Muscle layer of duodenum (tissue), 2 donors: Measurements from ENCODE around the gene CDAN1.
"Not testable (repeated sequence)": the region's sequence is repeated elsewhere in the genome, so short reads cannot be mapped to it uniquely, and the experiment has no call there.

Source experiments
- H3K27ac ChIP-seq: one replicate; pipeline ENCODE4 v1.7.0; 2013; ENCODE audit warnings: mild to moderate bottlenecking, low read length
- H3K27me3 ChIP-seq: one replicate; pipeline ENCODE4 v1.7.0; 2013; ENCODE audit warnings: low read depth, mild to moderate bottlenecking, control low read depth, low read length
- H3K36me3 ChIP-seq, 2 donors: one replicate each; pipeline ENCODE4 v1.7.0; 2013; ENCODE audit warnings: low read length in 2 of 2, control low read depth in 1 of 2, mild to moderate bottlenecking in 1 of 2; ENCODE audit not compliant: insufficient read depth in 2 of 2, control insufficient read depth in 1 of 2
- H3K4me1 ChIP-seq, 2 donors: one replicate each; pipeline ENCODE4 v1.7.0; 2013; ENCODE audit warnings: low read length in 2 of 2, mild to moderate bottlenecking in 2 of 2, control low read depth in 1 of 2, moderate library complexity in 1 of 2; ENCODE audit not compliant: insufficient read depth in 2 of 2, control insufficient read depth in 1 of 2
- H3K4me3 ChIP-seq, 2 donors: one replicate each; pipeline ENCODE4 v1.7.0; 2013; ENCODE audit warnings: low read length in 2 of 2, low read depth in 1 of 2, mild to moderate bottlenecking in 1 of 2
- H3K9me3 ChIP-seq, 2 donors: one replicate each; pipeline ENCODE4 v1.7.0; 2013; ENCODE audit warnings: low read length in 2 of 2, control low read depth in 1 of 2, mild to moderate bottlenecking in 1 of 2; ENCODE audit not compliant: control insufficient read depth in 1 of 2
- donor health status: healthy.

CDAN1 gene

GRCh38 chr15:42687740-42688139 lies 49.2 kb downstream of the CDAN1 start:
- H3K9me3 ChIP-seq: no peaks in the 10 kb centered on the region
- H3K4me1 ChIP-seq: no peaks in the 10 kb centered on the region
- H3K4me3 ChIP-seq: no peak overlapping the region
- peaks cover 73 to 91% of the 10 kb centered on the region in 2 donors for H3K36me3 ChIP-seq
- no peaks in the 10 kb centered on the region for H3K27me3 ChIP-seq
- H3K27ac ChIP-seq: no peak overlapping the region

GRCh38 chr15:42686281-42686680 lies 50.6 kb downstream of the CDAN1 start:
- Histone ChIP-seq H3K4me1 (no peaks in the 10 kb centered on the region), H3K9me3 (no peaks in the 10 kb centered on the region), H3K36me3 (peaks cover 75 to 92% of the 10 kb centered on the region in 2 donors), H3K27ac (no peak overlapping the region), H3K4me3 (no peak overlapping the region), H3K27me3 (no peaks in the 10 kb centered on the region)

- Histone ChIP-seq H3K4me1 (peaks cover 0 to 10% of the 10 kb centered on the region in 2 donors), H3K27ac (no peak overlapping the region), H3K27me3 (no peaks in the 10 kb centered on the region), H3K9me3 (no peaks in the 10 kb centered on the region), H3K4me3 (no peak overlapping the region), H3K36me3 (peaks cover 51 to 86% of the 10 kb centered on the region in 2 donors)
Observed at GRCh38 chr15:42681119-42681518, 55.8 kb downstream of the CDAN1 start.

- Histone ChIP-seq H3K4me1 (peaks cover 0 to 10% of the 10 kb centered on the region in 2 donors), H3K36me3 (peaks cover 52 to 86% of the 10 kb centered on the region in 2 donors)
- H3K9me3 ChIP-seq, H3K27me3 ChIP-seq, H3K4me3 ChIP-seq, H3K27ac ChIP-seq: not testable (repeated sequence)
Observed at GRCh38 chr15:42680142-42680482, 56.8 kb downstream of the CDAN1 start.

GRCh38 chr15:42679285-42680141 lies 57.4 kb downstream of the CDAN1 start:
- Histone ChIP-seq H3K27me3 (no peaks in the 10 kb centered on the region), H3K4me1 (peaks cover 0 to 10% of the 10 kb centered on the region in 2 donors), H3K36me3 (peaks cover 53 to 86% of the 10 kb centered on the region in 2 donors), H3K9me3 (no peaks in the 10 kb centered on the region), H3K4me3 (no peak overlapping the region), H3K27ac (no peak overlapping the region)

GRCh38 chr15:42675021-42675420 lies 61.9 kb downstream of the CDAN1 start:
- H3K27me3 ChIP-seq: no peaks in the 10 kb centered on the region
- H3K27ac ChIP-seq: no peak overlapping the region
- no peaks in the 10 kb centered on the region for H3K9me3 ChIP-seq
- H3K36me3 ChIP-seq: peaks cover 31 to 75% of the 10 kb centered on the region in 2 donors
- peaks cover 0 to 10% of the 10 kb centered on the region in 2 donors for H3K4me1 ChIP-seq
- H3K4me3 ChIP-seq: no peak overlapping the region

GRCh38 chr15:42674472-42674871 lies 62.5 kb downstream of the CDAN1 start:
- Histone ChIP-seq H3K9me3 (no peaks in the 10 kb centered on the region), H3K4me3 (no peak overlapping the region), H3K27ac (no peak overlapping the region), H3K36me3 (peaks cover 31 to 72% of the 10 kb centered on the region in 2 donors), H3K27me3 (no peaks in the 10 kb centered on the region), H3K4me1 (peaks cover 0 to 10% of the 10 kb centered on the region in 2 donors)
